Mucosa of gallbladder (tissue), 1 donor: Measurements from ENCODE around the gene CENATAC. TPM values are rescaled to one million over a fixed set of nuclear protein-coding genes. Genes with fewer than 3 reads are reported as not detected.
"Not testable (repeated sequence)": the region's sequence is repeated elsewhere in the genome, so short reads cannot be mapped to it uniquely, and the experiment has no call there.

Experiments
- DNase-seq: peaks from one replicate; pipeline ENCODE4 v3.0.0-alpha.2; 2020; ENCODE audit warnings: low spot score
- total RNA-seq: library from RNA; stranded (reverse); gene quantifications from one replicate; pipeline ENCODE4 v1.2.1, GENCODE V29; 2021
- donor health status: DM: no; HTN: no; CAD: no.

CENATAC gene
- total RNA-seq, 1 donor from 2014 or later, result 23.2 TPM

- no peak for DNase-seq
Measured at GRCh38 chr11:118996926-118997626, 862 bp upstream of the CENATAC start.

- DNase-seq, result no peak
Measured at GRCh38 chr11:118998388-118998717, 415 bp downstream of the CENATAC start.

- peak; percentile 43 for DNase-seq
Measured at GRCh38 chr11:118998822-118999221, 884 bp downstream of the CENATAC start.

GRCh38 chr11:119000906-119001305 lies 3.0 kb downstream of the CENATAC start:
- DNase-seq, result no peak

GRCh38 chr11:119006656-119007055 lies 8.7 kb downstream of the CENATAC start:
- DNase-seq, result no peak

GRCh38 chr11:119011476-119012053 lies 13.6 kb downstream of the CENATAC start:
- no peak for DNase-seq

GRCh38 chr11:119012629-119013170 lies 14.8 kb downstream of the CENATAC start:
- no peak for DNase-seq

- DNase-seq, result no peak
Measured at GRCh38 chr11:119014209-119014924, 16.4 kb downstream of the CENATAC start.

- DNase-seq, result no peak
Measured at GRCh38 chr11:119015054-119015611, 17.2 kb downstream of the CENATAC start.

- no peak for DNase-seq
Measured at GRCh38 chr11:119016216-119017009, 18.5 kb downstream of the CENATAC start.

- not testable (repeated sequence) for DNase-seq
Measured at GRCh38 chr11:119017377-119017776, 19.4 kb downstream of the CENATAC start.

GRCh38 chr11:119018074-119018938 lies 20.4 kb downstream of the CENATAC start, which contains the start of the genes RPS25 and TRAPPC4:
RPS25 (minus strand) TSS chr11:119018343; CDS start chr11:119018284, 59 bp downstream.
TRAPPC4 (plus strand) TSS chr11:119018766; CDS start chr11:119018796, 30 bp downstream.
- DNase-seq, result peak; percentile 95

- DNase-seq, result no peak
Measured at GRCh38 chr11:119019996-119020395, 22.1 kb downstream of the CENATAC start.

GRCh38 chr11:119021631-119022030 lies 23.7 kb downstream of the CENATAC start:
- no peak for DNase-seq

- no peak for DNase-seq
Measured at GRCh38 chr11:119023741-119024140, 25.8 kb downstream of the CENATAC start.

GRCh38 chr11:119024430-119025098 lies 26.6 kb downstream of the CENATAC start:
- DNase-seq, result no peak

- DNase-seq, result no peak
Measured at GRCh38 chr11:119025099-119025473, 27.1 kb downstream of the CENATAC start.

- no peak for DNase-seq
Measured at GRCh38 chr11:119025541-119025940, 27.6 kb downstream of the CENATAC start.

- no peak for DNase-seq
Measured at GRCh38 chr11:119025978-119026766, 28.2 kb downstream of the CENATAC start.
